H9 (cell line): Measurements from ENCODE around the gene PROSER3. TPM values are rescaled to one million over a fixed set of nuclear protein-coding genes. Genes with fewer than 3 reads are reported as not detected.
"Not testable (repeated sequence)": the region's sequence is repeated elsewhere in the genome, so short reads cannot be mapped to it uniquely, and the experiment has no call there.

Experiments used
- DNase-seq: peaks from one replicate; pipeline ENCODE4 v3.0.0-alpha.2; 2017
- H2AFZ ChIP-seq: one replicate; pipeline ENCODE4 v1.6.1; 2013; ENCODE audit warnings: mild to moderate bottlenecking, low read length, control low read depth, moderate library complexity
- H2AK5ac ChIP-seq: 2 replicates; pipeline ENCODE4 v1.6.1; 2013; ENCODE audit warnings: low read length, control low read depth, mixed read lengths; ENCODE audit not compliant: insufficient read length
- H2BK120ac ChIP-seq: one replicate; pipeline ENCODE4 v1.6.1; 2013; ENCODE audit warnings: low read depth, mild to moderate bottlenecking, low read length, control low read depth, inconsistent platforms; ENCODE audit not compliant: poor library complexity, severe bottlenecking
- H2BK12ac ChIP-seq: 2 replicates; pipeline ENCODE4 v1.6.1; 2013; ENCODE audit warnings: low read length, control low read depth, mixed read lengths, low read depth; ENCODE audit not compliant: insufficient read length
- H2BK15ac ChIP-seq: 2 replicates; pipeline ENCODE4 v1.6.1; 2013; ENCODE audit warnings: low read depth, low read length, control low read depth
- H2BK20ac ChIP-seq: one replicate; pipeline ENCODE4 v1.6.1; 2013; ENCODE audit warnings: low read depth, mild to moderate bottlenecking, low read length, control low read depth, inconsistent platforms; ENCODE audit not compliant: poor library complexity, severe bottlenecking
- H2BK5ac ChIP-seq: 2 replicates; pipeline ENCODE4 v1.6.1; 2013; ENCODE audit warnings: low read length, control low read depth, mixed read lengths; ENCODE audit not compliant: insufficient read length
- H3K14ac ChIP-seq: 2 replicates; pipeline ENCODE4 v1.6.1; 2013; ENCODE audit warnings: low read length, control low read depth; ENCODE audit not compliant: insufficient read depth
- H3K18ac ChIP-seq: 2 replicates; pipeline ENCODE4 v1.6.1; 2013; ENCODE audit warnings: low read depth, mild to moderate bottlenecking, mixed read lengths, low read length, control low read depth; ENCODE audit not compliant: insufficient read length
- H3K23ac ChIP-seq: 2 replicates; pipeline ENCODE4 v1.6.1; 2013; ENCODE audit warnings: low read length, control low read depth, mixed read lengths, low read depth; ENCODE audit not compliant: insufficient read length
- H3K23me2 ChIP-seq: 2 replicates; pipeline ENCODE4 v1.6.1; 2013; ENCODE audit warnings: low read depth, mild to moderate bottlenecking, mixed read lengths, low read length, control low read depth; ENCODE audit not compliant: insufficient read length, poor library complexity, severe bottlenecking
- H3K27ac ChIP-seq: 2 replicates; pipeline ENCODE4 v1.5.1; 2013; ENCODE audit warnings: low read length, control low read depth, mixed read lengths, low read depth; ENCODE audit not compliant: insufficient read length
- H3K27me3 ChIP-seq: 2 replicates; pipeline ENCODE4 v1.6.1; 2013; ENCODE audit warnings: low read length, control low read depth, inconsistent platforms; ENCODE audit not compliant: insufficient read depth
- H3K4ac ChIP-seq: 2 replicates; pipeline ENCODE4 v1.6.1; 2013; ENCODE audit warnings: low read depth, mild to moderate bottlenecking, control low read depth, inconsistent platforms, low read length, moderate library complexity
- H3K4me1 ChIP-seq: 2 replicates; pipeline ENCODE4 v1.6.1; 2013; ENCODE audit warnings: low read length, control low read depth, inconsistent platforms; ENCODE audit not compliant: insufficient read depth
- H3K4me2 ChIP-seq: 2 replicates; pipeline ENCODE4 v1.6.1; 2013; ENCODE audit warnings: low read length, control low read depth, mixed read lengths; ENCODE audit not compliant: insufficient read length, insufficient read depth
- H3K56ac ChIP-seq: 2 replicates; pipeline ENCODE4 v1.6.1; 2013; ENCODE audit warnings: low read depth, mild to moderate bottlenecking, mixed read lengths, low read length, control low read depth; ENCODE audit not compliant: insufficient read length
- H3K79me1 ChIP-seq: 2 replicates; pipeline ENCODE4 v1.6.1; 2013; ENCODE audit warnings: low read depth, mild to moderate bottlenecking, moderate library complexity, low read length, control low read depth, inconsistent platforms; ENCODE audit not compliant: insufficient read depth, poor library complexity, severe bottlenecking
- H3K79me2 ChIP-seq: 2 replicates; pipeline ENCODE4 v1.6.1; 2013; ENCODE audit warnings: low read length, control low read depth, inconsistent platforms; ENCODE audit not compliant: insufficient read depth
- H3K9ac ChIP-seq: 2 replicates; pipeline ENCODE4 v1.6.1; 2013; ENCODE audit warnings: low read length, control low read depth, mixed read lengths; ENCODE audit not compliant: insufficient read length; ENCODE audit errors: extremely low read depth
- H3K9me3 ChIP-seq: one replicate; pipeline ENCODE4 v1.6.1; 2013; ENCODE audit warnings: low read depth, low read length, inconsistent platforms; ENCODE audit not compliant: control insufficient read depth
- H3T11ph ChIP-seq: one replicate; pipeline ENCODE4 v1.6.1; 2013; ENCODE audit warnings: mild to moderate bottlenecking, low read length, control low read depth, inconsistent platforms
- H4K20me1 ChIP-seq: one replicate; pipeline ENCODE4 v1.6.1; 2013; ENCODE audit not compliant: control insufficient read depth, insufficient read length, insufficient read depth
- H4K5ac ChIP-seq: 2 replicates; pipeline ENCODE4 v1.6.1; 2013; ENCODE audit warnings: low read depth, mild to moderate bottlenecking, mixed read lengths, low read length, control low read depth; ENCODE audit not compliant: insufficient read length
- H4K8ac ChIP-seq: replicated peaks from 2 replicates; pipeline ENCODE4 v1.6.1; 2013; ENCODE audit warnings: low read length, control low read depth, mixed read lengths, low read depth; ENCODE audit not compliant: insufficient read length
- H4K91ac ChIP-seq: 2 replicates; pipeline ENCODE4 v1.6.1; 2013; ENCODE audit warnings: low read depth, mild to moderate bottlenecking, moderate library complexity, mixed read lengths, low read length, control low read depth; ENCODE audit not compliant: insufficient read length
- H3K27ac Mint-ChIP-seq, 3 experiments: 2 replicates in 2 of 3; 3 replicates in 1 of 3; pipeline ENCODE4 v1.8.0; 2020 to 2021; ENCODE audit warnings: mixed read lengths in 3 of 3, mild to moderate bottlenecking in 1 of 3, moderate library complexity in 1 of 3
- H3K27me3 Mint-ChIP-seq: 2 replicates; pipeline ENCODE4 v1.8.0; 2021; ENCODE audit warnings: low read depth, mild to moderate bottlenecking, moderate library complexity, mixed read lengths
- H3K36me3 Mint-ChIP-seq, 3 experiments: 2 replicates in 2 of 3; 3 replicates in 1 of 3; pipeline ENCODE4 v1.8.0; 2020 to 2021; ENCODE audit warnings: low read depth in 3 of 3, mixed read lengths in 3 of 3; ENCODE audit not compliant: insufficient read depth in 1 of 3
- H3K4me1 Mint-ChIP-seq, 2 experiments: 2 replicates each; pipeline ENCODE4 v1.8.0; 2020; ENCODE audit warnings: mixed read lengths in 2 of 2
- H3K4me3 Mint-ChIP-seq, 2 experiments: 2 replicates in 1 of 2; 3 replicates in 1 of 2; pipeline ENCODE4 v1.8.0; 2020 to 2021; ENCODE audit warnings: mild to moderate bottlenecking in 2 of 2, mixed read lengths in 2 of 2, moderate library complexity in 1 of 2
- H3K9me3 Mint-ChIP-seq, 2 experiments: 2 replicates in 1 of 2; 3 replicates in 1 of 2; pipeline ENCODE4 v1.8.0; 2020; ENCODE audit warnings: mild to moderate bottlenecking in 2 of 2, mixed read lengths in 2 of 2, moderate library complexity in 1 of 2
- CTCF ChIP-seq: fragments of 200-600 bp; sonication (generic); conservative IDR thresholded peaks from 3 replicates; pipeline ENCODE4 v1.8.0; 2021; ENCODE audit warnings: antibody characterized with exemption, mild to moderate bottlenecking
- WGBS: extraction: QIAGEN DNeasy Blood & Tissue Kit; methylation state at CpG from one replicate; pipeline ENCODE4 v1.1.7; 2013; ENCODE audit warnings: missing lambda C conversion rate, low lambda C conversion rate, mixed read lengths; ENCODE audit not compliant: insufficient read length; ENCODE audit errors: extremely low coverage; 5-methylcytosine and 5-hydroxymethylcytosine counted together
- total RNA-seq: library from RNA; stranded (reverse); gene quantifications from 2 replicates; pipeline ENCODE4 v1.2.1, GENCODE V29; 2021

PROSER3 gene
- total RNA-seq, 1 experiment from 2014 or later = 29.1 TPM

GRCh38 chr19:35723671-35724070 is 34.3 kb upstream of the PROSER3 start:
- no peaks in the 10 kb centered on the region for H3K9me3 ChIP-seq
- peaks cover 49 to 83% (median 82%) of the 10 kb centered on the region in 3 experiments; a peak in 6 of 7 replicates for H3K36me3 Mint-ChIP-seq
- no peak overlapping the region for H2BK15ac ChIP-seq
- H3K4me2 ChIP-seq = no peak overlapping the region
- H3K14ac ChIP-seq = no peak overlapping the region
- H2AK5ac ChIP-seq = no peak overlapping the region
- peaks cover 8% of the 10 kb centered on the region; the same call in 1 of the 2 replicates for H3K79me2 ChIP-seq
- no peak for DNase-seq
- no peak overlapping the region for H2AFZ ChIP-seq
- H4K5ac ChIP-seq = no peak overlapping the region
- no CpG with 5 or more reads among the region's 24 CpGs for WGBS
- H3K23me2 ChIP-seq = peaks cover 4% of the 10 kb centered on the region
- no peaks in the 10 kb centered on the region for H3K27me3 ChIP-seq
- no peak overlapping the region for H3K27ac Mint-ChIP-seq
- H3K27me3 Mint-ChIP-seq = no peaks in the 10 kb centered on the region; the same call in 1 of the 2 replicates
- no peak overlapping the region for H3K4ac ChIP-seq
- no peak overlapping the region for H3K27ac ChIP-seq
- H3K4me1 Mint-ChIP-seq = peaks cover 6 to 8% of the 10 kb centered on the region in 2 experiments
- H2BK5ac ChIP-seq = no peak overlapping the region
- H4K91ac ChIP-seq = no peak overlapping the region
- no peak overlapping the region for H2BK20ac ChIP-seq
- no peaks in the 10 kb centered on the region for H3K9me3 Mint-ChIP-seq
- H4K8ac ChIP-seq = no peak overlapping the region
- H4K20me1 ChIP-seq = peaks cover 6% of the 10 kb centered on the region
- no peak overlapping the region for H3K4me3 Mint-ChIP-seq
- no peak overlapping the region for H3T11ph ChIP-seq
- H3K18ac ChIP-seq = no peak overlapping the region
- H3K56ac ChIP-seq = no peak overlapping the region
- H2BK120ac ChIP-seq = no peak overlapping the region
- no peaks in the 10 kb centered on the region for H3K4me1 ChIP-seq
- no peak overlapping the region for H2BK12ac ChIP-seq
- H3K79me1 ChIP-seq = no peaks in the 10 kb centered on the region
- no peak for TF ChIP-seq CTCF
- no peak overlapping the region for H3K23ac ChIP-seq
- H3K9ac ChIP-seq = no peak overlapping the region

DNA sequence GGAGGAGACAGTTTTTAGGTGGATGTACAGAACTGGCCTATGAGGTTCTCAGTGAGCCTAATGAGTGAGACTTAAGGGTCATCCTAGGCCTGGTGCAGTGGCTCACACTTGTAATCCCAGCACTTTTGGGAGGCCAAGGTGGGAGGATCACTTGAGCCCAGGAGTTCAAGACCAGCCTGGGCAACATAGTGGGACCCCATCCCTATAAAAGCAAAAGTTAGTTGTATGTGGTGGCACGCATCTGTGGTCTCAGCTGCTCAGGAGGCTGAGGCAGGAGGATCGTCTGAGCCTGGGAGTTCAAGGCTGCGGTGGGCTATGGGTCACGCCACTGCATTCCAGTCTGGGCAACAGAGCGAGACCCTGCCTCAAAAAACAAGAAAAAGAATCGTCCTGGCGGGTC is 33.8 kb upstream of the PROSER3 start:
- H3K23ac ChIP-seq, H3K4me1 Mint-ChIP-seq, H3K79me2 ChIP-seq, DNase-seq, H4K20me1 ChIP-seq, H3K4ac ChIP-seq, H3K23me2 ChIP-seq, H3K4me2 ChIP-seq, H2AFZ ChIP-seq, H3K27me3 ChIP-seq, H2BK12ac ChIP-seq, H3K9ac ChIP-seq, H3K18ac ChIP-seq, H3K4me1 ChIP-seq, H4K8ac ChIP-seq, H3K9me3 Mint-ChIP-seq, H2BK20ac ChIP-seq, H3K9me3 ChIP-seq, H3K56ac ChIP-seq, H4K91ac ChIP-seq, H2BK120ac ChIP-seq, H4K5ac ChIP-seq, H2AK5ac ChIP-seq, H3K14ac ChIP-seq, H3K27me3 Mint-ChIP-seq, H3K79me1 ChIP-seq, H3K4me3 Mint-ChIP-seq, H3K27ac ChIP-seq, H2BK5ac ChIP-seq, H2BK15ac ChIP-seq, H3T11ph ChIP-seq: not testable (repeated sequence)
- H3K36me3 Mint-ChIP-seq = peaks cover 53 to 88% (median 85%) of the 10 kb centered on the region in 3 experiments; a peak in 6 of 7 replicates
- WGBS = no CpG with 5 or more reads among the region's 7 CpGs
- H3K27ac Mint-ChIP-seq = peak overlapping the region in 1 of 3 experiments; percentile 35; a peak in 1 of 7 replicates
